HG02840 (cell line): ENCODE measurements around the gene RAMAC.
A peak's percentile ranks its signal among the peaks of the same experiment; 100 is the strongest.
"Not testable (repeated sequence)": the region's sequence is repeated elsewhere in the genome, so short reads cannot be mapped to it uniquely, and the experiment has no call there.

ENCODE experiments used
- ATAC-seq: cut with Tn5 transposase; IDR thresholded peaks from one replicate; pipeline ENCODE4 v1.9.1; 2021; ENCODE audit warnings: mild to moderate bottlenecking, moderate library complexity, moderate number of reproducible peaks; ENCODE audit not compliant: unreplicated experiment, low FRiP score

Gene RAMAC

DNA sequence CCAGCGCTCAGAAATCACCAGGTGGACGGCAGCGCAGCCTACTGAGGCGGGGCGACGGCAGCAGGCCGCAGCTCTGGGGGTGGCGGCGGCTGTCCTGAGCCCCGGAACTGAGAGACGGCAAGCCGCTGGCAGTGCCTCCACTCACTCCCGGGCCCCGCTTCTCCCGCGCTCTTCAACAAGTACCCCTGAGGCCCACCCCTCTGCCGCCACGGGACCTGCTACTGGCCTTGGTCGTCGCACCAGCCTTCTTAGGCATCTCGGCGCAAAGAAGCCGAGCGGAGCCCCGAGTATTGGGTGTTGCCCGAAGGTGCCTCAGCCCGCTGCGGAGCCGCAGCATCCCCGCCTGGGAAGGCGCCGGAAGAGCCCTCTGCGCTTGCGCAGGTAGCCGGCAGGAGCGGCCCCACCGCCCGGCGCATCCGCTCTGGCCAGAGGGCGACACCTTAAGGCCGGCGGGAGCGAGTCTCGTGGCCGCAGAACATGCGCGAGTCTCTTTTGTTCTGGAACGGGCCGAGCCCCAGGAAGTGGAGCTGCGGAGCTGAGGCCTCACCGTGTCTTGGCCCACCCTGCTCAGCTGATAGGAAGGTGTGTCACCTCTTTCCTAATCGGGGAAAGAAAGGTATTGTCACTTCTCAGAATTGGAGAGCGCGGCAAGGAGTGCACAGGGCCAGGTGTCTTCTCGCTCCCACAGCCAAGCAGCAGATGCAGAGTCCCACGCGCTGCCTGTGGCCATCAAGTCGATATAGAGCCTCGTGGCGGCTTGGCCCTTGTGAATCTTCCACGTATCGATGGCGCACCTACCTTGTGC lies 25.5 kb downstream of the RAMAC start, which contains the start of gene C15orf40:
Gene C15orf40, minus strand, starts transcription at position 369 of the 805 bp plus-strand sequence. Its CDS starts 32 bp downstream, at position 337.
- peak; percentile 87 for ATAC-seq

GRCh38 chr15:83012076-83012426 lies 26.0 kb downstream of the RAMAC start:
- no peak for ATAC-seq

- no peak for ATAC-seq
Measured at GRCh38 chr15:83012636-83013035, 26.6 kb downstream of the RAMAC start.

DNA sequence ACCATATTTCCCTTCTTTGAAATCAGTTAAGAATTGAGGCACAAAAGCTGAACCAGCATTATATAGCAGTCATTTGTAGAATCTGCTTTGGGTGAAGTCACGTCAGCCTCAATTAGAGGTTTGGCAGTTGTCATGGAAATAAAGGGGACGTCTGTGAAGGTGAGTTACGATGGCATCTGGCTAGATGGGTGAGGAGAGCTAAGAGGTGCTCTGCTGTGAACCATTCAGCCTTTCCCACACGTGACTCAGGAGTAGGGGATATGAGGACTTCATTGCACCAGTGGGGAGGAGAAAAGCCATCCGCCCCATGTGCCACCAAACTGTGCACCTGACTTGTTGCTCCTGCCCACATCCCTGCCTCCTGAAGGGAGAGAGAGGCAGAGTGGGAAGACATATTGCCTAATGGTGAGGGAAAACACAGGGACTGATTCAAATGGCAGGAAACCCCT lies 28.2 kb downstream of the RAMAC start:
- no peak for ATAC-seq

GRCh38 chr15:83015361-83015760 lies 29.4 kb downstream of the RAMAC start:
- no peak for ATAC-seq

- ATAC-seq: no peak
Measured at GRCh38 chr15:83016906-83017305, 30.9 kb downstream of the RAMAC start.

- ATAC-seq: no peak
Measured at GRCh38 chr15:83018436-83018835, 32.4 kb downstream of the RAMAC start.

DNA sequence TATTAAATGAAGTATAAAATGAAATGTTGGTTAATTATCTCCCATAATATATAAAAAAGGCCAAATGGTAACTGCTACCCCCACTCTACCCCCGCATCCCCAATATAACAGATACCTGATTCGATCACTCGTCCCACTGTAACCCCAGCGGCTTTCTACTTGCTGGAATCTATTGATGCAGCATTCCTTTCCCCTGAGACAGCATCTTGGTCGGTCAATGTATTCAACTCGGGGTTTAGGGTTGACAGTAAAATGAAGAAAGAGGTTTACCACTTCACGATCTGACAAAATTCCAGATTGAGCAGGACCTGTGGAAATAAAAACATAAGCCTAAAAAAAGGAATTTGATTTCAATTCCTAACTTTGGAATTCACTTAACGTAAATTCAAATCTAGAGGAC lies 44.0 kb downstream of the RAMAC start:
- no peak for ATAC-seq

GRCh38 chr15:83031234-83031633 lies 45.2 kb downstream of the RAMAC start:
- not testable (repeated sequence) for ATAC-seq

GRCh38 chr15:83036253-83036652 lies 50.2 kb downstream of the RAMAC start:
- ATAC-seq: no peak

GRCh38 chr15:83039206-83039605 lies 53.2 kb downstream of the RAMAC start:
- no peak for ATAC-seq
